GM12864 (cell line): ENCODE measurements around the gene DHRS7.
A peak's percentile ranks its signal among the peaks of the same experiment; 100 is the strongest.

Experiments
- DNase-seq: peaks from one replicate; pipeline ENCODE4 v3.0.0-alpha.2; 2011; ENCODE audit warnings: low read depth
- H3K4me3 ChIP-seq: 2 replicates; pipeline ENCODE4 v1.5.1; 2011; ENCODE audit warnings: mild to moderate bottlenecking, low read depth, low read length, control low read depth
- CTCF ChIP-seq: IDR thresholded peaks from 2 replicates; pipeline ENCODE4 v1.5.1; 2011; ENCODE audit warnings: low read depth, mild to moderate bottlenecking, moderate library complexity, low read length, control low read depth, inconsistent platforms; ENCODE audit errors: missing control alignments

Gene DHRS7

GRCh38 chr14:60094306-60094897 lies 70.8 kb downstream of the DHRS7 start:
- peak; percentile 31 for DNase-seq
- peak overlapping the region; percentile 62 for H3K4me3 ChIP-seq
- TF ChIP-seq CTCF = no peak
